ENCODE results near the gene CCDC92B.
A peak's percentile ranks its signal among the peaks of the same experiment; 100 is the strongest.

The CCDC92B gene

GRCh38 chr17:2711608-2712299, 37.7 kb downstream of the CCDC92B start, which contains the start of gene CLUH:
Gene CLUH (minus strand): TSS chr17:2711764. CDS start chr17:2711661, 103 bp downstream.
- no peak for FAIRE-seq
- TF ChIP-seq CTCF (IDR thresholded peaks at IDR 0.05; ENCODE audit: insufficient read depth, missing control alignments), result no peak
- peak; percentile 98 for DNase-seq (ENCODE audit: insufficient read length, low spot score)

GRCh38 chr17:2710803-2711607, 38.4 kb downstream of the CCDC92B start:
- FAIRE-seq (no peak), DNase-seq (ENCODE audit: insufficient read length, low spot score) (no peak)
- no peak for TF ChIP-seq CTCF (IDR thresholded peaks at IDR 0.05; ENCODE audit: insufficient read depth, missing control alignments)

DNA sequence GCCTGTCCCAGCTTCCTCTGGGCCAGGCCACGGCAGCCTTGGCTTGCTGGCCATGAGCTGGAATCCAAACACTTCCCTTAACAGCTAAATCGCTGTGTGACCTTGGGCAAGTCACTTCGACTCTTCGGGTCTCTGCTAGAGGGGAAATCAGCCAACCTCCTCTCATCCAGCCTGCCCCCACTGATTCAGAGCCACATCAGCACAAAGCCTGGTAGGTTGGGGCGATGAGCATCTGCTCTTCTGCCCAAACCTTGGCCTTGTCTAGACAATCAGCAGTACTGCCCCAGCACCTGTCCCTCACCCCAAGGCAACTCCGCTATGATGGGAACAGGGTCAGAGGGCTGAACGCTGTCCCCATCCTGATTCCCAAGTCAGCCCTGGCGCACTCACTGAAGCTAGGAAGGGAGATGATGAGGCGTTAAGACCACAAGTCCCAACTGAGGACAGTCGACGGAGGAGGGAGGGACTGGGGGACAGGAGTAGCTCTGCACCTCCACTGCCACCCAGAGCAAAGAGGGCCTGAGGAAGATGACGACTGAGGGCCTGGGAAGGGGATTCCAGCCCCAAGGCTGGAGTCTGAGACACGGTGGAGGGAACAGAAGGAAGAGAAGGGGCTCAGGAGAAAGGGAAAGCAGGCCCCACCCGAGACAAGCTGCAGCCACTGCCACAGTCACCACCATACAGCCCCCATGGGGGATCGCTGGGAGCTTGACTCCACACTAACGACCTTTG, 39.2 kb downstream of the CCDC92B start:
- no peak for FAIRE-seq
- DNase-seq (ENCODE audit: insufficient read length, low spot score), result no peak
- TF ChIP-seq CTCF (IDR thresholded peaks at IDR 0.05; ENCODE audit: insufficient read depth, missing control alignments), result no peak

GRCh38 chr17:2709183-2709661, 40.2 kb downstream of the CCDC92B start:
- FAIRE-seq (no peak), DNase-seq (ENCODE audit: insufficient read length, low spot score) (no peak)
- no peak for TF ChIP-seq CTCF (IDR thresholded peaks at IDR 0.05; ENCODE audit: insufficient read depth, missing control alignments)

- no peak for TF ChIP-seq CTCF (IDR thresholded peaks at IDR 0.05; ENCODE audit: insufficient read depth, missing control alignments)
- FAIRE-seq, result no peak
- no peak for DNase-seq (ENCODE audit: insufficient read length, low spot score)
Observed at GRCh38 chr17:2708585-2709182, 40.8 kb downstream of the CCDC92B start.

GRCh38 chr17:2707721-2708584, 41.5 kb downstream of the CCDC92B start:
- no peak for FAIRE-seq
- peak; percentile 72 for DNase-seq (ENCODE audit: insufficient read length, low spot score)
- peak; percentile 25 for TF ChIP-seq CTCF (IDR thresholded peaks at IDR 0.05; ENCODE audit: insufficient read depth, missing control alignments)
